Measurements from ENCODE around the gene NCKAP5.

DNA sequence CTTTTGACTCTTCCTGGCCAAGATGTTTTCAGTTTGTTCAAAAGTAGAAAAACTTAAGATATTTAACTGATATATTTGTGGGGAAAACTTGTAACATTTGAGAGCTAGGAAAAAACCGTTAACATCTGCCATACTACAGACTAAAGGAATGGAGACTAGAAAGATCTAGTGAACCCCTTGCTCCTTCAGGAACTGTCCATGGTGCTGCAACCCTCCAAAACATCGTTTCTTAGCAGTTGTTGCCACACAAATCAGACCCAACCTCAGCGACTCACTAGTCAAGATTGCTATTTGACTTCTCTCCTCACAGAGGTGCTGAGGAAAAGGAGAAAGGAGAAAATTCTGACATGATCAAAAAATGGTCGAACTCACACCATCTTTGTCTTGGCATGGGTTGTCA is 504.5 kb downstream of the NCKAP5 start:
- TF ChIP-seq, protein P1, sequence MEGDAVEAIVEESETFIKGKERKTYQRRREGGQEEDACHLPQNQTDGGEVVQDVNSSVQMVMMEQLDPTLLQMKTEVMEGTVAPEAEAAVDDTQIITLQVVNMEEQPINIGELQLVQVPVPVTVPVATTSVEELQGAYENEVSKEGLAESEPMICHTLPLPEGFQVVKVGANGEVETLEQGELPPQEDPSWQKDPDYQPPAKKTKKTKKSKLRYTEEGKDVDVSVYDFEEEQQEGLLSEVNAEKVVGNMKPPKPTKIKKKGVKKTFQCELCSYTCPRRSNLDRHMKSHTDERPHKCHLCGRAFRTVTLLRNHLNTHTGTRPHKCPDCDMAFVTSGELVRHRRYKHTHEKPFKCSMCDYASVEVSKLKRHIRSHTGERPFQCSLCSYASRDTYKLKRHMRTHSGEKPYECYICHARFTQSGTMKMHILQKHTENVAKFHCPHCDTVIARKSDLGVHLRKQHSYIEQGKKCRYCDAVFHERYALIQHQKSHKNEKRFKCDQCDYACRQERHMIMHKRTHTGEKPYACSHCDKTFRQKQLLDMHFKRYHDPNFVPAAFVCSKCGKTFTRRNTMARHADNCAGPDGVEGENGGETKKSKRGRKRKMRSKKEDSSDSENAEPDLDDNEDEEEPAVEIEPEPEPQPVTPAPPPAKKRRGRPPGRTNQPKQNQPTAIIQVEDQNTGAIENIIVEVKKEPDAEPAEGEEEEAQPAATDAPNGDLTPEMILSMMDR (IDR thresholded peaks at IDR 0.05; ENCODE audit: low read depth, low read length, missing input control): no peak
- TF ChIP-seq YY1 (IDR thresholded peaks at IDR 0.05) (no peak), TAF1 (conservative IDR thresholded peaks at IDR 0.05) (no peak), RAD21 (IDR thresholded peaks at IDR 0.05) (no peak), MAX (IDR thresholded peaks at IDR 0.05) (no peak), HNF4G (IDR thresholded peaks at IDR 0.05) (no peak), GABPA (IDR thresholded peaks at IDR 0.05 in 1 of 2, conservative IDR thresholded peaks at IDR 0.05 in 1 of 2) (no peak), JUND (IDR thresholded peaks at IDR 0.05) (no peak), FOXA1 (IDR thresholded peaks at IDR 0.05) (no peak)
- TF ChIP-seq, protein P2, sequence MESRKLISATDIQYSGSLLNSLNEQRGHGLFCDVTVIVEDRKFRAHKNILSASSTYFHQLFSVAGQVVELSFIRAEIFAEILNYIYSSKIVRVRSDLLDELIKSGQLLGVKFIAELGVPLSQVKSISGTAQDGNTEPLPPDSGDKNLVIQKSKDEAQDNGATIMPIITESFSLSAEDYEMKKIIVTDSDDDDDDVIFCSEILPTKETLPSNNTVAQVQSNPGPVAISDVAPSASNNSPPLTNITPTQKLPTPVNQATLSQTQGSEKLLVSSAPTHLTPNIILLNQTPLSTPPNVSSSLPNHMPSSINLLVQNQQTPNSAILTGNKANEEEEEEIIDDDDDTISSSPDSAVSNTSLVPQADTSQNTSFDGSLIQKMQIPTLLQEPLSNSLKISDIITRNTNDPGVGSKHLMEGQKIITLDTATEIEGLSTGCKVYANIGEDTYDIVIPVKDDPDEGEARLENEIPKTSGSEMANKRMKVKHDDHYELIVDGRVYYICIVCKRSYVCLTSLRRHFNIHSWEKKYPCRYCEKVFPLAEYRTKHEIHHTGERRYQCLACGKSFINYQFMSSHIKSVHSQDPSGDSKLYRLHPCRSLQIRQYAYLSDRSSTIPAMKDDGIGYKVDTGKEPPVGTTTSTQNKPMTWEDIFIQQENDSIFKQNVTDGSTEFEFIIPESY (IDR thresholded peaks at IDR 0.05): no peak
